GM12874 (cell line): ENCODE measurements around the gene ZNF516.

Experiments used
- CTCF ChIP-seq: IDR thresholded peaks from 2 replicates; pipeline ENCODE4 v1.5.1; 2011; ENCODE audit warnings: low read depth, mild to moderate bottlenecking, control low read depth, low read length, moderate library complexity; ENCODE audit not compliant: insufficient read depth

The ZNF516 gene

GRCh38 chr18:76491776-76492668, 3.0 kb downstream of the ZNF516 start:
- no peak for TF ChIP-seq CTCF

DNA sequence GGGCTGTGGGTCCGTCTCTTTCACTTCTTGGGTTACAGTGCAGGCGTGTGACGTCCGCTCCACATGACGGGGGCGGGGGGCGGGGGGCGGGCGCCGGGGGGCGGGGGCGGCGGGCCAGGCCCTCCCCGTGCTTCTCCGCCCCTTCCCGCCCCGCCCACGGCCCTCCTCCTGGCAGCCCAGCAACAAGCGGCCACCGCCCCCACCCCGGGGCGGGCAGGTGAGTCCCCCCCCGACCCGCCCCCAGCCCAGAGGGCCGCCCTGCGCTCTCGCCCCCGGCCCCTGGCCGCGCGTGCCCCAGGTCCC, 3.6 kb downstream of the ZNF516 start:
- TF ChIP-seq CTCF: no peak

DNA sequence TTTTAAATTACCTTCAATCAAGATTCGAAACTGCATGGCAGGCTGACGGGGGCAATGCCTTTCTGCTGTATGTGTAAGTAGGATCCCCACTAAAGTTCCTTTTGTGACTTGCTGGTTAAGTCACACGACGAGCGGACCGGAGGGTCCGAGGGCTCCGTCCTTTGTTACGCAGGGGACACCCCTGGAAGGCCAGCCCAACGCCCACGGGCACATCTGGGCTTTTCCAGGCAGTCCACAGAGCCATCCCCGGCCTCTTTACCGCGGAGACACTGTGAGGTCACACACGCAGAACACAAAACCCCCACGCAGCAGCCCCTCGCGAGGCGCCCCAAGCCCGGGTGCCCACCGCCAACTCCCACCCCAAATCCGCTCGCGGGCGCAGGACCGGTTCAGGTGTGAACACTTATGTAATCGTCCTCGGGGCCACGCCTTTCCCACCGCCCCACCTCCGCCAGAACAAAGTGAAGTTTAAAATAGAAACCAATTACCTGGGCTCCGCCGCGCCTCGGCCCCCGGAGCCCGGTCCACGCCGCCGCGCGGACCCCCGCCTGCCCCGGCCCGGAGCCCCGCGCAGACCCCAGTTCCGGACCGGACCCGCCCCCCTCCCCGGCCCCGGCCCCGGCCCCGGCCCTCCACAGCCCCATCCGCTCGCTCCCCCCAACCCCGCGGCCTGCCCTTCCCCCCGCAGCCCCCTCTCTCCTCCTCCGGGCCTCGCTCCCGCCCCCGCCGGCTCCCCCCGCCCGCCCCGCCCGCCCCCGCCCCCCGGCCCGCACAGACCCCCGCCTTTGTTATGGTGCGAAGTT, 4.2 kb downstream of the ZNF516 start:
- no peak for TF ChIP-seq CTCF

DNA sequence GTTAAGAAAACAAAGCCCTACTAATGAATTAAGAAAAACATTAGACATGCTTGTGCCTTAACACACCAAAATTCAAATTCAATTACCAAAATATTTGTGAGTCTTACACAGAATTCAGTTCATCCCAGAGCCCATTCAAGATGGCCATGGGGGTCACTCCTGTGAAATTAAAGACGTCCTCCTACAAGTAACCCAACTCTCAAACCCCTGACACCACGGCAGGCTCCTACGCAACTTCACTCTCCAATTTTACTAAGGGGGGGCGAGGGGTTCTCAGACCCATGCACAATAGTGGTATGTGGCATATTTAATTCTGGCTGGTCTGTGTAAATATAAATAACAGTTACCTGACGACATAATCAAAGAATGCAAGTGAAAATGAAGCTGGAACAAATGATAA, 5.0 kb downstream of the ZNF516 start:
- no peak for TF ChIP-seq CTCF

DNA sequence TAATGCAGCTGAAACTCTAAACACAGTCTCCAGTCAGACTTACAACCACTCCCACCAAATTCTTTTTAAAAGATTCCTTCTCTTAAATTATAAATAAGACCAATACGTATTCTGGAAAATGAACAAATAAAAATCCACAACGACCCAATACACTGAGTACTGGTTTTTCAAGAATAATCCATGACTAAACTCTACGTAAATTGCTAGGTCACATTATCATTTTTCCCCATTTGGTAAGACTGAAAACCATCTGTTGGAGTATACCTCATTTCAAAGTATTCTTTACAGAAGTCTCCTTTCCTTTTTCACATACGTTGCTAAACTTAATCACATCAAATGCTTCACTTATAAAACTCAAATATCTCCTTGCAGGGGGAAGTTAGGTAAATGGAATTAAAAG, 6.0 kb downstream of the ZNF516 start:
- no peak for TF ChIP-seq CTCF

- TF ChIP-seq CTCF: no peak
Observed at GRCh38 chr18:76488190-76488589, 6.9 kb downstream of the ZNF516 start.

GRCh38 chr18:76487782-76488181, 7.3 kb downstream of the ZNF516 start:
- no peak for TF ChIP-seq CTCF
